Astrocyte of the spinal cord (primary cell): ENCODE data around the gene TRAF7.

Source experiments
- DNase-seq: peaks from one replicate; pipeline ENCODE4 v3.0.0; 2011; ENCODE audit warnings: low read depth, low spot score
- H3K4me3 ChIP-seq: 2 replicates; pipeline ENCODE4 v1.5.1; 2011; ENCODE audit warnings: low read depth, mild to moderate bottlenecking, low read length, moderate library complexity
- CTCF ChIP-seq: IDR thresholded peaks from 2 replicates; pipeline ENCODE4 v1.5.1; 2012; ENCODE audit warnings: low read depth, mild to moderate bottlenecking, low read length, inconsistent platforms
- in situ Hi-C: cut with HindIII; loops from 2 replicates; pipeline ENCODE4 v1.10.0; 2017; ENCODE audit warnings: low sequenced_read_pairs

Gene TRAF7

GRCh38 chr16:2226245-2226793 lies 70.7 kb downstream of the TRAF7 start:
- TF ChIP-seq CTCF: no peak
- DNase-seq: no peak
- in situ Hi-C loops: no loop called here
- H3K4me3 ChIP-seq: no peak overlapping the region

GRCh38 chr16:2226918-2227317 lies 71.3 kb downstream of the TRAF7 start:
- no peak for TF ChIP-seq CTCF
- no peak for DNase-seq
- H3K4me3 ChIP-seq: no peak overlapping the region
- in situ Hi-C loops: no loop called here
